WTC11 (cell line): Measurements from ENCODE around the gene ADGRF3. TPM values are rescaled to one million over a fixed set of nuclear protein-coding genes. Genes with fewer than 3 reads are reported as not detected.
"Not testable (repeated sequence)": the region's sequence is repeated elsewhere in the genome, so short reads cannot be mapped to it uniquely, and the experiment has no call there.

ENCODE experiments used
- ATAC-seq: fragments of 200-7000 bp; cut with Tn5 transposase; 2 replicates; pipeline ENCODE4 v1.10.0; 2021; ENCODE audit warnings: mild to moderate bottlenecking, moderate library complexity
- CTCF ChIA-PET: fragments of 300-600 bp; sonication (Branson Sonifier 250); formaldehyde crosslinking; loops from one replicate; lab custom pipeline; 2021; ENCODE audit warnings: antibody characterized with exemption; lab: Charles Lee
- POLR2A ChIA-PET: fragments of 350-600 bp; sonication (Branson Sonifier 250); formaldehyde crosslinking; loops from one replicate; lab custom pipeline; 2021; ENCODE audit warnings: antibody characterized with exemption; lab: Charles Lee
- DNase-seq: peaks from one replicate; pipeline ENCODE4 v3.0.0; 2021; ENCODE audit warnings: low spot score
- H3K27ac Mint-ChIP-seq: 2 replicates; pipeline ENCODE4 v1.8.0; 2021; ENCODE audit warnings: mixed read lengths
- H3K27me3 Mint-ChIP-seq: 2 replicates; pipeline ENCODE4 v1.8.0; 2021; ENCODE audit warnings: low read depth, mild to moderate bottlenecking, moderate library complexity, mixed read lengths
- H3K36me3 Mint-ChIP-seq: 2 replicates; pipeline ENCODE4 v1.8.0; 2021; ENCODE audit warnings: mixed read lengths
- H3K4me1 Mint-ChIP-seq: 2 replicates; pipeline ENCODE4 v1.8.0; 2022; ENCODE audit warnings: mixed read lengths
- H3K4me3 Mint-ChIP-seq: 2 replicates; pipeline ENCODE4 v1.8.0; 2021; ENCODE audit warnings: mild to moderate bottlenecking, moderate library complexity, mixed read lengths
- H3K9me3 Mint-ChIP-seq: 2 replicates; pipeline ENCODE4 v1.8.0; 2021; ENCODE audit warnings: mixed read lengths
- ATF2 ChIP-seq: sonication (generic); formaldehyde crosslinking; IDR thresholded peaks from 2 replicates; pipeline ENCODE4 v1.8.1; 2022; ENCODE audit warnings: low read depth, missing genetic modification reagents, borderline replicate concordance
- CBFB ChIP-seq: sonication (generic); formaldehyde crosslinking; IDR thresholded peaks from 2 replicates; pipeline ENCODE4 v1.8.1; 2022; ENCODE audit warnings: mild to moderate bottlenecking, low read depth, missing genetic modification reagents
- ELF4 ChIP-seq: sonication (generic); formaldehyde crosslinking; IDR thresholded peaks from 2 replicates; pipeline ENCODE4 v1.8.1; 2022; ENCODE audit warnings: low read depth, mild to moderate bottlenecking, moderate library complexity, missing genetic modification reagents
- EMX1 ChIP-seq: fragments of 250-450 bp; sonication (Bioruptor Pico); IDR thresholded peaks from 2 replicates; pipeline ENCODE4 v1.8.0; 2021; ENCODE audit warnings: mild to moderate bottlenecking
- ETV6 ChIP-seq: sonication (generic); formaldehyde crosslinking; IDR thresholded peaks from 2 replicates; pipeline ENCODE4 v1.8.1; 2022; ENCODE audit warnings: mild to moderate bottlenecking, missing genetic modification reagents
- FOXP1 ChIP-seq: sonication (generic); formaldehyde crosslinking; IDR thresholded peaks from 2 replicates; pipeline ENCODE4 v1.8.0; 2022; ENCODE audit warnings: missing genetic modification reagents, mild to moderate bottlenecking, moderate library complexity, borderline replicate concordance
- JUN ChIP-seq: sonication (generic); formaldehyde crosslinking; IDR thresholded peaks from 2 replicates; pipeline ENCODE4 v1.8.0; 2023; ENCODE audit warnings: mild to moderate bottlenecking, missing genetic modification reagents
- MYBL2 ChIP-seq: sonication (generic); formaldehyde crosslinking; IDR thresholded peaks from 2 replicates; pipeline ENCODE4 v1.8.1; 2023; ENCODE audit warnings: mild to moderate bottlenecking, moderate library complexity, missing genetic modification reagents
- PRRX2 ChIP-seq: fragments of 250-450 bp; sonication (Bioruptor Pico); IDR thresholded peaks from 2 replicates; pipeline ENCODE4 v1.8.0; 2021; ENCODE audit warnings: mild to moderate bottlenecking
- RORB ChIP-seq: fragments of 250-450 bp; sonication (Bioruptor Pico); IDR thresholded peaks from 2 replicates; pipeline ENCODE4 v1.9.0; 2021; ENCODE audit warnings: mild to moderate bottlenecking
- SMAD4 ChIP-seq: sonication (generic); formaldehyde crosslinking; IDR thresholded peaks from 2 replicates; pipeline ENCODE4 v1.8.0; 2022; ENCODE audit warnings: mild to moderate bottlenecking, missing genetic modification reagents
- TEAD1 ChIP-seq: sonication (generic); formaldehyde crosslinking; IDR thresholded peaks from 2 replicates; pipeline ENCODE4 v1.8.0; 2022; ENCODE audit warnings: mild to moderate bottlenecking, missing genetic modification reagents
- ZNF425 ChIP-seq: fragments of 250-450 bp; sonication (Bioruptor Pico); conservative IDR thresholded peaks from 2 replicates; pipeline ENCODE4 v1.9.0; 2021; ENCODE audit warnings: mild to moderate bottlenecking
- ZNF532 ChIP-seq: fragments of 250-450 bp; sonication (Bioruptor Pico); IDR thresholded peaks from 2 replicates; pipeline ENCODE4 v1.9.0; 2021; ENCODE audit warnings: mild to moderate bottlenecking, borderline replicate concordance
- total RNA-seq: library from RNA; stranded (reverse); gene quantifications from 3 replicates; pipeline ENCODE4 v1.2.3, GENCODE V29; 2021
- TF ChIP-seq, protein P1 (sequence below): sonication (generic); formaldehyde crosslinking; conservative IDR thresholded peaks from 2 replicates; pipeline ENCODE4 v1.8.1; 2022; ENCODE audit warnings: mild to moderate bottlenecking, missing genetic modification reagents

The ADGRF3 gene
- total RNA-seq, 1 experiment from 2014 or later, result 0.48 TPM

- no peak for TF ChIP-seq ELF4
- no peak for TF ChIP-seq MYBL2 (CRISPR knock-in tag)
- no peak for TF ChIP-seq SMAD4
- TF ChIP-seq ZNF532, result no peak
- TF ChIP-seq, protein P1, sequence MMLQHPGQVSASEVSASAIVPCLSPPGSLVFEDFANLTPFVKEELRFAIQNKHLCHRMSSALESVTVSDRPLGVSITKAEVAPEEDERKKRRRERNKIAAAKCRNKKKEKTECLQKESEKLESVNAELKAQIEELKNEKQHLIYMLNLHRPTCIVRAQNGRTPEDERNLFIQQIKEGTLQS (CRISPR knock-in tag), result no peak
- Mint-ChIP-seq H3K27ac (peak overlapping the region; percentile 64), H3K4me3 (no peak overlapping the region), H3K4me1 (peaks cover 20% of the 10 kb centered on the region), H3K27me3 (no peaks in the 10 kb centered on the region), H3K9me3 (peaks cover 6% of the 10 kb centered on the region; the same call in 1 of the 2 replicates), H3K36me3 (peaks cover 15% of the 10 kb centered on the region)
- ChIA-PET POLR2A (interaction anchor here (1.5 kb wide), 1 partner anchor 11 kb away, joined by 7 read pairs; the partner anchor contains the start of genes ADGRF3 and SELENOI), CTCF (no interaction called here)
- ATAC-seq (no peak), DNase-seq (no peak)
Measured at GRCh38 chr2:26356771-26357170, 10.2 kb upstream of the ADGRF3 start.

- Mint-ChIP-seq H3K4me3 (no peak overlapping the region), H3K4me1 (peaks cover 20% of the 10 kb centered on the region), H3K27me3 (no peaks in the 10 kb centered on the region), H3K9me3 (peaks cover 6% of the 10 kb centered on the region; the same call in 1 of the 2 replicates), H3K36me3 (peaks cover 15% of the 10 kb centered on the region), H3K27ac (peak overlapping the region; percentile 30)
- ChIA-PET POLR2A (interaction anchor here (1.5 kb wide), 1 partner anchor 10 kb away, joined by 7 read pairs; the partner anchor contains the start of genes ADGRF3 and SELENOI), CTCF (no interaction called here)
- no peak for ATAC-seq
- DNase-seq, result no peak
- TF ChIP-seq ETV6 (CRISPR knock-in tag), result no peak
- no peak for TF ChIP-seq JUN (CRISPR knock-in tag)
- TF ChIP-seq EMX1, result no peak
- no peak for TF ChIP-seq ATF2 (CRISPR knock-in tag)
- no peak for TF ChIP-seq RORB (CRISPR knock-in tag)
- TF ChIP-seq PRRX2 (CRISPR knock-in tag), result no peak
- TF ChIP-seq FOXP1 (CRISPR knock-in tag), result no peak
Measured at GRCh38 chr2:26356111-26356510, 9.5 kb upstream of the ADGRF3 start.

DNA sequence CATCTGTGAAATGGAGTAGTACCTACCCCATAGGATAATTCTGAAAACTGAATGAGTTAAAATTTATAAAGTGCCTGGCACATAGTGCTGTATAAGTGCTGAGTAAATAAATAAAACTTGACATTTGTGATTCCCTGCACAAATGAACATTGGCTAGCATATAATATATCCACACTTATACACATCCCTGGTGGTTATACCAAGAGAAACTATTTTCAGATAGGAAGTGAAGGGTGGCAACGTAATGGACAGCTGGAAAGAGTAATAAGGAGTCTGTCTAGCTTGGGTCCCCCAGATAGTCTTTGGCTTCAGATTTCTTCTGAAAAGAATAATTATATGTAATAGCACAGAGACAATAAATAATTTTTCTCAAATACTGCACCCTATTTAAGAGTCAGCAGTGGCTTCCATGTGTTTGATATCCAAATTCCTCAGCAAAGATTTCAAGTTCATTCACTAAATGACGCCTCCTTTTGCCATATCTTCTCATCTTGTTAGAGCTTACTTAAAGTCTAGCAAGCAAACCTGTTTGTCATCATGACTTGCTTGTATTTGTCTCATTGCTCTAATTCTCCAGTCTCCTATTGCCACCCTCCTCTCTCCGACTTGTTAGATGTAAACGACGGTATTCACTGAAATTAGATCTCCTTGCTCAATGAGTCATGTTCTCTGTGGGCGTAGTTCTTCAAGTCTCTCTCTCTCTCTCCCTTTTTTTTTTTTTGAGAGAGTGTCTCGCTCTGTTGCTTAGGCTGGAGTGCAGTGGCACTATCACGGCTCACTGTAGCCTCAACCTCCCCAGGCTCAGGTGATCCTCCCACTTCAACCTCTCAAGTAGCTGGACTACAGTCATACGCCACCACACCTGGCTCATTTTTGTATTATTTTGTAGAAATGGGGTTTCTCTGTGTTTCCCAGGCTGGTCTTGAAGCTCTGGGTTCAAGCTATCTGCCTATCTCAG is 8.7 kb upstream of the ADGRF3 start:
- H3K27ac Mint-ChIP-seq, result peak overlapping the region; percentile 81
- no peaks in the 10 kb centered on the region for H3K27me3 Mint-ChIP-seq
- ATAC-seq (peak; percentile 71), DNase-seq (no peak)
- ChIA-PET POLR2A (no interaction called here), CTCF (interaction anchor here (1.2 kb wide), 1 partner anchor 222 kb away, joined by 4 read pairs; no protein-coding TSS in a partner anchor)
- H3K4me3 Mint-ChIP-seq, result no peak overlapping the region
- no peak for TF ChIP-seq TEAD1 (CRISPR knock-in tag)
- no peak for TF ChIP-seq ZNF425 (CRISPR knock-in tag)
- no peak for TF ChIP-seq CBFB (CRISPR knock-in tag)
- no peak for TF ChIP-seq SMAD4
- H3K9me3 Mint-ChIP-seq, result peaks cover 6% of the 10 kb centered on the region; the same call in 1 of the 2 replicates
- H3K36me3 Mint-ChIP-seq, result peaks cover 15% of the 10 kb centered on the region
- peaks cover 20% of the 10 kb centered on the region for H3K4me1 Mint-ChIP-seq

DNA sequence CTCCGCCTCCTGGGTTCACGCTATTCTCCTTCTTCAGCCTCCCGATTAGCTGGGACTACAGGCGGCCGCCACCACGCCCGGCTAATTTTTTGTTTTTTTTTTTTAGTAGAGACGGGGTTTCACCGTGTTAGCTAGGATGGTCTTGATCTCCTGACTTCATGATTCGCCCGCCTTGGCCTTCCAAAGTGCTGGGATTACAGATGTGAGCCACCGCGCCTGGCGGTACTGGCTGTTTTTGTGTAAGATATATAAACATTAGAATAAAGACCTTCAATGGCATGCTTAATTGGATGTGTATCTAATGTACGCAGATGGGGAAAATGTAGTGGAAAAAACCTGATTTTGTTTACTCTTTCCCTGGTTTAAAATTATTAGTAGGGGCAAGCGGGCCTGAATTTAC is 7.9 kb upstream of the ADGRF3 start:
- H3K9me3 Mint-ChIP-seq, H3K27me3 Mint-ChIP-seq, DNase-seq, H3K27ac Mint-ChIP-seq, H3K4me3 Mint-ChIP-seq, ATAC-seq, POLR2A ChIA-PET: not testable (repeated sequence)
- Mint-ChIP-seq H3K4me1 (peaks cover 20% of the 10 kb centered on the region), H3K36me3 (peaks cover 15% of the 10 kb centered on the region)
- CTCF ChIA-PET, result interaction anchor here (1.2 kb wide), 1 partner anchor 223 kb away, joined by 4 read pairs; no protein-coding TSS in a partner anchor
